Activated CD4-positive, alpha-beta T cell treated with anti-CD3 and anti-CD28 coated beads, Interleukin-2, Interleukin-6, amounts not matched to agents 100 ng/mL and 50 ng/mL, durations not matched to agents 16 hours and 8 hours (primary cell): ENCODE measurements around the gene CUEDC1.
A peak's percentile ranks its signal among the peaks of the same experiment; 100 is the strongest.

Source experiments
- DNase-seq: peaks from one replicate; pipeline ENCODE4 v3.0.0-alpha.2; 2020

Gene CUEDC1

DNA sequence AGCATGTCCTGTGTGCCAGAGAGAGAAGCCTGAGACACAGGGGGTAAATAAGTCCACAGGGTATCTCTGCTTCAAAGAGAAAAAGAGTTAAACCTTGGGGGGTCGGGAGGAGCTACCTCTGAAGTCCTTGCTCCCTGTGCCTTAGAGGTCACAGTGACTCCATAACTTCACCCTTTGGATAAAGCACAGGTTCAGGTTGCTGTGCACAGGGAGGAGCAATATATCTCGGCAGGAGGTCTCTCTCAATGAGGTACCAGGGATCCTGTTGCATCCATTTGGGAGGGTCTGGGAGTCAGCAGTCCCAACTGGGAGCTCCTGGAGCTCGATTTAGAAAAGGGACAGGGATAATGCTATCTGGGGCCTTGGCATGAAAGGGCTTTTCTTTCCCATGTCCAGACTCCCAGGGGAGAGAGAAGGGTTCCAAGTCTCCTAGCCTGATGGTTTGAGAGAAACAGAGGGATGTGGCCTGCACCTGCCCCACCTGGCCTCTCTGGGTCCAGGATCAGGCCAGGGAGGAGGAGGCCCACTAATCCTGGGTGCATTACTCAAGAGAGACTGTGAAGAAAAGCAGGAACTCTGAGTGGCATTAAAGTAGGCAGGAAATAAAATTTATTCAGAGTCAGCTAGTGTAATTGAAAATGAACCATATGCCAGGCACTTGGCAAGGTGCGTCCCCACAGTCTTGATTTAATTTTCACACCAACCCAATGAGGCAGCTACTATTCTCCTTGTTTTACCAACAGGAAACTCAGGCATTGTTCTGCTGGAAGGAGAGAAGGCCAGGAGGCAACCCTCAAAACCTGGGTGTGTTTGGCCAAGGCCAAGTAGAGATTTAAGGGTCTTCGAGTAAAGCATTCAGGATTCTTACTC, 40.7 kb downstream of the CUEDC1 start:
- DNase-seq: no peak

DNA sequence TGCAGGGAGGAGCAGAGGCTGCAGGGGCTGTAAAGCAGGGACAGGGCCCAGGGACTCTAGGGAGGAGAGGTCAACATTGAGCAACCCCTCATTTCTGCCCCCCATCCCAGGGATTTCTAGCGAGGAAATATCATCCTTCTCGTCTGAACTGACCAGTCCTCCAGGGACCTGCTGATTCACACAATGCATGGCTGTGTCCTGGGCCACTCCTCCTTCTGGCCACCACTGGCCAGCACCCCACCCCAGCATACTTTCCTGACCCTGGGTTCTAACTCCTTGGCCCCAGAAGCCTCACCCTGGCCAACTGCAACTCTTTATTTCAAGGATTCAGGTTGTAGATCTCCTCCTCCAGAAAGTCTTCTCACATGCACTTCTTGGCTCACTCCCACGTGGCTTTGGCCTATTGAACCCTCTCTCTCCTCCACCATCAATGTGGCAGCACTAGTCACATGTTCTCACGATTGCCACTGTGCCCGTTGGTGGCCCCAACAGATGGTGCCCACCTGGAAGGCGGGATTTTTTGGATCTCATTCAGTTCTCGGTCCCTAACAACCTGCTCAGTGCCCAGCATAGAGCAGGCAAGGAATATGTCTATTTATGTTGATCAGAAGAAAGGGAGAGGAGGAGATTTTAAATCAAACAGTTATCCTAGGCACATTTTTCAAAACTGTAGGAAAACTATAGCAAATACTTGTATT, 41.5 kb downstream of the CUEDC1 start:
- no peak for DNase-seq

DNA sequence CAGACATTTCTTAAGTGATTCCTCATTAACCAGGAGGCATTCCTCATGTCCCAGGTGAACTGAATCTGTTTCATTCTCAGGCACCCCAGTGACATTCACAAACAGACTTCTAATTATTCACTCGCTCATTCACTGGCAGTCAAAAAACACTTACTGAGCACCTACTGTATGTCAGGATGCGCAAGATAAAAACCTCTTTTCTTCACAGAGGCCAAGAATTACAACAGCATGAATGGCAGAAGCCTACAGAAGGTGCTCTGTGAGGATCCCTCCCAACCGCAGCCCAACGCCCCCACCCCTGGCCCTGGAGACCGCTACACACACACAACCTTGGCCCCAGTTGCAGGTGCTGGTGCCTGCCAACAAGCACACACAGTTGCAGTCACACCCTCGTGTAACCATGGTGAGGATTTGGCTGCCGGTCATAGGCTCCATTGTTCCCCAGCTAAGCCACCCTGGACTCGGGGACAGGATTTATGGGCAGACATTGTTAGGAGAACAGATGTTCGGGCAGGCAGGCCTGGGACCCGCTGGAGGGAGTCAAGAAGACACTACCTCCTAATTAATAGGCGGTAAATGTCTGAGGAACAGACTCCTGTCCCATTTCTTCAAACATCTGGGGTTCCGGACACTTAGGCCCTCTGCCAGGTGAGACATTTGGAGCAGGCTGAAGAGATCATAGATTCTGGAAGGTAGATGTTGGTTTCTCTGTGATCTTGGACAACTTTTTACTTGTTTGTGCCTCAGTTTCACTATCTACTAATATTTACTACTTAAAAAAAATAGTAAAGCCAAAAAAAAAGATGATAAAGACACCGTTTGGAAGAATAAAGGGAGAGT, 43.2 kb downstream of the CUEDC1 start:
- DNase-seq: no peak

DNA sequence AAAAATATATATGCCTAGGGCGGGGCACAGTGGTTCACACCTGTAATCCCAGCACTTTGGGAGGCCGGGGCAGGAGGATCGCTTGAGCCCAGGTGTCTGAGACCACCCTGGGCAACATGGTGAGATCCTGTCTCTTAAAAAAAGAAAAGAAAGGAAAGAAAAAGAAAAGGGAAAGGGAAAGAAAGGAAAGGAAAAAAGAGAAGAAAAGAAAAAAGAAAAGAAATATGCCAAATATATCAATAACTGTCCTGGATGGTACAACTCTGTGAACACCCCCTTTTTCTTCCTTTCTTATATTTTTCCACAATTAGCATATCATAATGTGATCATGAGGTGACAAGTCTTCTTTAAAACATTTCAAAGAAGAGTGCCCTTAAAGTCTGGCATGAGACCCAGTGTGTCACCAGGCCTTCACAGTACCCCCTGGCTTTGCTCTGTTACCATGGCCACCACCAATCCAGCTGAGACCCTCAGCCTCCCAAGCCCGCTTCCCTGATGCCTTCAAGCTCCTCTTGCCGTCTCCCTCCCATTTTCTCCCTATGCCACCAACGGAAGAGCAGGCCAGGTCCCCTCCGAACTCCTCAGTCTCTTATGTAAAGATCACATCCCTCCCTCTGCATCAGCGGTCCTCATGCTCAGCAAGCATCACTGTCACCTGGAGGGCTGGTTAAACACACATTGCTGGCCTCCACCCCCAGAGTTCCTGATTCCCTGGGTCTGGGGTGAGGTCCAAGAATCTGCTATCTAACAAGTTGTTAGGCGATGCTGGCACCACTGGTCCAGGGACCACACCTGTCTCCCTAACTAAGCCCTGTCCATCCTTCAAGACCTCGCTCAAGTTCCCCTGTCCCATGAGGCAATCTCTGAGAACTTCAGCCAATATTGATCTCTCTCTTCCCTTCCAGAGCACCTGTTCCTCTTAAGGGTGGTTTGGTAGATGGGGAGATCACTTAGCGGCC, 44.5 kb downstream of the CUEDC1 start:
- no peak for DNase-seq

DNA sequence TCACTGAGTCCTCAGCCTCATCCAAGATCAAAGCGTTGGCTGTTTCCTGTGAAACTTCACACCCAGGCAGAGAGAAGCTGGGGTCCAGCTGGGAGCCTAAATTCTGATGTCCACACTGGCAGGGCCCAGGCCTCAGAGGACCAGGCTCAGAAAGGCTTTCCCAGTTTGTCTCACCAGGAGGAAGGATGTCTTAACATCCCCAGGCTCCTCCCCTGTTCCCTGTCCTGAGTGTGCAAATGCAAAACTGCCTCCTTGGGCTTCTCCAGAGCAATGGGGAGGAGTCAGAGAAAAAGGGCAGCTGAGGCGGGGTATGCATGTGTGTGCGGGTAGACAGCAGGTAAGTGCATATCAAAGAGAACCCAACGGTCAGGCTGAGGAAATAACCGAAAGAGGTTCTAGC, 45.7 kb downstream of the CUEDC1 start:
- DNase-seq: no peak

DNA sequence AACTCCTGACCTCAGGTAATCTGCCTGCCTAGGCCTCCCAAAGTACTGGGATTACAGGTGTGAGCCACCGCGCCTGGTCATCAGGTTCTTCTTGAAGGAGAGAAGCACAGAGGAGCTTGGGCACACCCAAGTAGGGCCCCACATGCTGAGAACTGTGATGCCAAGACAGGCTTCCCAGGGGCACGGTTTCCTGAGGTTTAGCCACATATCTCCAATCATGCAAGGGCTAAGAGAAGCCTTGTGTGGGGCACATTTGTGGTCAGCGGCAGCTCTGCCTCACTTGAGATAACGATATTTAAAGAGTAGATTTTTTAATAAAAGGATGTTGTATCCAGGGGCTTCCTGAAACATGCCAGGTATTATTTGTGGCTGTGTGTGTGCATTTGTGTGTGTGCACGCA, 46.9 kb downstream of the CUEDC1 start:
- DNase-seq: no peak

DNA sequence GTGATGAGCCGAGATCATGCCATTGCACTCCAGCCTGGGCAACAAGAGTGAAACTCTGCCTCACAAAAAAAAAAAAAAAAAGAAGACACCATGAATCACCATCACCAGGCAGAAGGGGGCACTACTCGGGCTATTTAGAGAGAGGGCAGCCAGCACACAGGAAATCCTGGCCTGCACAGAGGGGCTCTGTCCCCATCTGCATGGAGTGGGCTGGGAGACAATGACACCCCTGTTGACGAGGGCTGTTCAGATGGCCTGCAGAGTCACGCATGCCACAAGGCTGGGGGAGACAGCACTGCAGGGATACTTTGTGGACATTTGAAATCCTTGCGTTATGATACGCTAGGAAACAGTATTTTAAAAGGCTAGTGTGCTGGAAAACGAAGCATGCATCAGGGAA, 48.3 kb downstream of the CUEDC1 start:
- DNase-seq: no peak

DNA sequence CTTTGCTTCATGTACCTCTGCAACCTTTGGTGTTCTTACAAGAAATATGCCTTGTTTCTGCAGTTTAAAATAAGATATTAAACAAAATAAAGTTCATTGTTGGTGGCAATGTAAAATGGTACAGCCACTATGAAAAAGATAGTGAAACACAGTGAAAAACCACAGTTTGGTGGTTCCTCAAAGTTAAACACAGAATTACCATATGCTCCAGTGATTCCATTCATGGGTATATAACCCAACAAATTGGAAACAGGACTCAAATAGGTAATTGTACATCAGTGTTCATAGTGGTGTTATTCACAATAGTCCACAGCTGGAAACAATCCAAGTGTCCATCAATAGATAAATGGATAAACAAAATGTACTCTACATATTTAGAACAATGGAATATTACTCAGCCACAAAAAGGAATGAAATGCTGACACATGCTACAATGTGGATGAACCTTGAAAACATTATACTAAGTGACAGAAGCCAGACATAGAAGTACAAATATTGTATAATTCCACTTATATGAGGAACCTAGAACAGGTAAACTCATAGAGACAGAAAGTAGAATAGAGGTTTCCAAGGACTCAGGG, 49.2 kb downstream of the CUEDC1 start:
- DNase-seq: no peak

DNA sequence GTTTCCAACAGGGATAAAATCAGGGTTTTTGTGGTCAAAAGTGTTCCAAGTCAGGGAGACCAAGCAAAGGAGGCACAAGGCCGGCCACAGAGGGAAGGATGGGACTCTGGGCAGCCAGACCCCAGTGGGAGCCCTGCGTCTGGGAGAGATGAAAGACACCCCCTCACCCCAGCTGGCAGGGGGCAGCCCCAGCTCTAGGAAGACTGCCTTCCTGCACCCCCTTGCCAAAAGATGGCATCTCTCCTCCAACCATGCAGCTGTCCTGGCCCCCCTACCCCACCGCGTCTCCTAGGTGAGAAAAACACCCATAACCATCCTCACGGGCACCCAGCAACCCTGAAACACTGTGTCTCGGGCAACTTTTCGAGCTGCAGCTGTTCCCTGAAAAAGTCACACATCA, 51.3 kb downstream of the CUEDC1 start:
- DNase-seq: no peak

DNA sequence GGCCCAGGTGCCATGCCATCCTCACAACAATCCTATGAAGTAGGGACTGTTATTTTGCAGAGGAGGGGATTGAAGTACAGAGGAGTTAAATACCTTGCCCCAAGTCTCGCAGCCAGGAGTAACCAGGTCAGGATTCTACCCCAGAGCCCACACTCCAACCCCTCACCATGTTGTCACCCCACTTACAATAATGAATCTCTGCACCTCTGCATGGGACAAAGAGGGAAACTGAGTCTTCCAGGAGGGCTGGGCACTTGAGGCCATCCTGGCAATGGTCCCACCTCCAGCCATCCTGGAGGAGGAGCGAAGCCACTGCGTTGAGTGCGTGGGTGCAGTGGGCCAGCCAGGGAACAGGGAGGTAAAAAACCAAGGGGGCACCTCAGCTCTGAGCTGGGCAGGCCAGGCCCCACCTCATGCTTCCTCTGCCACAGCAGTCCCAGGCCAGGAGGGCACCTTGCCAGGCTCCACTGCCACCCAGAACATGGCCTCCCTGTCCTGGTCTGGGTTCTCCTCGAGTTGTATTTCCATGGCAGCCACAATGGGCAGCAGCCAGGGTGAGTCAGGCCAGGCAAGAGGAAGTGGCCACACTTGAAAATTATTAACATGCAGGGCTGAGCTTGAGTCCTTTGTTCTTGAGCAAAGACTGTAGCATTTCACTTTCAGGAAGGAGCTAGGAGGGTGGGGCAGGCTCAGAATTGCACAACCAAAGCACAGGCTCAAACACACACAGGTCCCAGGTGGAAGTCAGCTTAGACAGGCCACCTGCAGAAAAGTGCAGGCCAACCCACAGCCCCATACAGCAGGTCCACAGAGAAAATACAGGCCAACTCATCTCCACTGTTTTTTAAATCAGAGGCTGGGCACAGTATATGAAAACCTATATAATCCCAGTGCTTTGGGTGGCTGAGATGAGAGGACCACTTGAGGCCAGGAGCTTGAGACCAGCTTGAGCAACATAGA, 52.1 kb downstream of the CUEDC1 start:
- peak; percentile 14 for DNase-seq

DNA sequence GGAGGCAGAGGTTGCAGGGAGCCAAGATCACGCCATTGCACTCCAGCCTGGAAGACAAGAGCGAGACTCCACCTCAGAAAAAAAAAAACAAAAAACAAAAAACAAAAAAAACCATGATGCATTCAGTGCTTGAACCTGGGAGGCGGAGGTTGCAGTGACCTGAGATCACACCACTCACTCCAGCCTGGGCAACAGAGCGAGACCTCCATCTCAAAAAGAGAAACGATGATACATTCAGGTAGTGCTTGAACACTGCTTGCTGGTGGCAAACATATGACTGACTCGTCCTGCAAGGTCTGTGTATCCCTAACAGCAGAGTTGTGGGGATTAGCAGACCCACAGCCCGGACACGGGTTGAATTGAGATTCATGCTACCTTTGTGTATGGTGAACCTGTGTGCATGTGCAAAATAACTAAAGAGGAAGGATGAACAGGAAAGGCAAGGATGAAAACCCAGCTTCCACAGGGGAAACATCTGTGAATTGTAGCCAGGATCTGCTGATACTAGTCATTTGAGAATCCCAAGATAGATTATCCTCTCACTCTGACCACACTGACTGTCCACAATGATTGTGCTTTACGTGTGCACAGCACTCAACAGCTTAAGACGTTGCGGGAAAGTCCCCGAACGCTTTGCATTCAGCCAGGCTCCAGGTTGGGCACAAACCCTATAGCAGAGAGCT, 53.0 kb downstream of the CUEDC1 start:
- DNase-seq: peak; percentile 27

DNA sequence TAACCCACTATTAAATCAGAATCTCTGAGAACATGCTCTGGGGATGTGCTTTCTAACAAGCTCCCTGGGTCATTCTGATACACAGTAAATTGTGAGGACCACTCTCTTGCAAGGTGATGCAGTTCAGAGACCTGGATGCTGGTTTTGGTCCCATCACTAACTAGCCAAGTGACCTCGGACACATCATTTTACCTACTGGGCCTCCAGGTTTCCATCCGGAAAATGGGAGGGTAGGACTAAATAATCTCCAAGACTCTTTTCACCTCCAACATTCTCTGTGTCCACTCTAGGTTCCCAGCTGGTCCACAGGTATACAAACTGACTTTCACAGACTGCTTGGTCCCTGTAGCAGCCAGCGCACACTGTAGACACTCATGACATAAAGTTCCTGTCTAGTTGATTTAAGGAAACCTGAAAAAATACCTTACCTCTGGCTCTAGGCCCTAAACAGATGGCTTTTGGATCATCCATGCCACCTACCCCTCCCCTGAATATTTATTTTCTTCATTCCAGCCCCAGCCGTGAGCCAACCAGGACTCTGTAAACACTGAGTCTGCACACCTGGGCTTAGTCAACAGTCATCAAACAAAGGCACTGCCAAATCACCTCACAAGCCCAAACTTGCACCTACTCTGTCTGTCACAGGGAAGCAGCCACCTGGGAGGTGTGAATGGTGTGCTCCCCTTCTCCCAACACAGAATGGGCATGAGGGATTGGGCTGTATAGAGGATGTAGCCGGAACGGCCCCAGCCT, 54.0 kb downstream of the CUEDC1 start:
- no peak for DNase-seq

DNA sequence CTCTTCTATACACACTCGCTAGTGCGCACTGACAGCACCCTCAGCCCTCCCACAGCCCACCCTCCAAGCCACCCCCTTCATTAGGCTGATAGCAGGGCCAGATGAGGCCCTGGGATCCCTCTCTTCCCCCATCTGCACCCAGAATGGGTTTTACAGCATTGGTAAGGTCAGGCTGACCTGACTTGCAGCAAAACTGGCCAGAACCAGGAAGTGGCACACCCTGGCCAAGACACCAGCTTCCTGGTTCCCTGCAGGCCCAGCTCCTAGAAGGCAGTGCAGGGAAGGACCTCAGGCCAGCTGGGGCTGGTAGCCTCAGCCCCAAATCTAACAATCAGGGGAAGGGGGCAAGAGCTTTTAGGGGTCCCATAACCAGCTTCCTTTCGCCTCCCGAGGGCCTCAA, 55.4 kb downstream of the CUEDC1 start:
- no peak for DNase-seq

DNA sequence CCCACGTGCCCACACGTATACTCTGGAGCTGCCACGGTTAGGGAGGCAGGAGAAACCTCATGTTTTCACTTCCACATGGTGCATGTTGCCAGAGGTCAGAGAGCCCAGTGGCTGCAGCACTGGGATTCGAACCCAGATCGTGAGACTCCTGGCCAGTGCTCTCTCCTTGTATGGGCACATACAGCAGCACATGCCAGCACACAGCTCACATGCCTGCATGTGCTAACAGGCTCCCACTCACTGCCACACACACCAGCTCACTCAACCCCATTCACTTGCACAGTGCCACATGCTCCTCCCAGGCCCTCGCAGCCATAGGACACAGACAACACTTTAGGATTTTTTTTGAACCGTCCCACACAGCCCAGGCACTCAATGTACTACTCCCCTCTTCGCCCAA, 55.8 kb downstream of the CUEDC1 start:
- DNase-seq: no peak

DNA sequence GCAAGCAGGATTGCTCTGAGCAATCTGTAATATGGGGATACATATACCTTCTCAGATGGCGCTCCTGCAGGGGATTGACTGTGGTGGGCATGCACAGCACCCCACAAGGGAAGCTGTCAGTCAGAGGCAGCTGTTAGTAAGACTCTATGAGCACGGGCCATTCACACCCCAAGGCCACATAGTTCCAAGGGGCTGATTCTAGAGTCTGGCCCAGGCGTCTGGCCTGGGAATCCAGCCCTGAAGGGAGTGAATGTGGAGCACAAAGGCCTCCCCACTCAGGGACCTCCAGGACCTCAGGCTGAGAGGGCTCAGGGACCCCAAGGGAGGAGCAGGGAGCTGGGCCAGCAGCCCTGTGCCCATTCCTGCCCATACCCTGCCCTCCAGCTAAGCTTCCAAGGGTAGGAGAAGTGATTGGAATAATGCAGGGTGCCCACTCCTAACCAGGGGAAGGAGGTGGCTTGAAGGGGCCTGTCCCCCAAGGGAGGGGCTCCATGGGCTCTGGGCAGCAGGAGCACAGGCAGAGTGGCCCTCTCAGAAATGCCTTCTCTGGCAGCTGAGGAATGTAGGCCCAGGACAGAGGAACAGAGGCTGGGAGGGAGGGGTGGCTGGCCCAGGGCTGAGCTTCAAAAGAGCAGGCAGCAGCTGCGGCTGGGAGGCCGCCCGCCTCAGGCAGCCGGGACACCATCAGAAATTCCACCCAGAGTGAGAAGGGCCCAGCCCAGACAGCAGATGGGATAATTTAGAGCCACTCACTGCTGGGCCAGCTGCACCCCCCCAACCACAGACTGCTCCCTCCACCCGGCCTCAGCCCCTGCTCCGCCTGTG, 56.5 kb downstream of the CUEDC1 start:
- no peak for DNase-seq

DNA sequence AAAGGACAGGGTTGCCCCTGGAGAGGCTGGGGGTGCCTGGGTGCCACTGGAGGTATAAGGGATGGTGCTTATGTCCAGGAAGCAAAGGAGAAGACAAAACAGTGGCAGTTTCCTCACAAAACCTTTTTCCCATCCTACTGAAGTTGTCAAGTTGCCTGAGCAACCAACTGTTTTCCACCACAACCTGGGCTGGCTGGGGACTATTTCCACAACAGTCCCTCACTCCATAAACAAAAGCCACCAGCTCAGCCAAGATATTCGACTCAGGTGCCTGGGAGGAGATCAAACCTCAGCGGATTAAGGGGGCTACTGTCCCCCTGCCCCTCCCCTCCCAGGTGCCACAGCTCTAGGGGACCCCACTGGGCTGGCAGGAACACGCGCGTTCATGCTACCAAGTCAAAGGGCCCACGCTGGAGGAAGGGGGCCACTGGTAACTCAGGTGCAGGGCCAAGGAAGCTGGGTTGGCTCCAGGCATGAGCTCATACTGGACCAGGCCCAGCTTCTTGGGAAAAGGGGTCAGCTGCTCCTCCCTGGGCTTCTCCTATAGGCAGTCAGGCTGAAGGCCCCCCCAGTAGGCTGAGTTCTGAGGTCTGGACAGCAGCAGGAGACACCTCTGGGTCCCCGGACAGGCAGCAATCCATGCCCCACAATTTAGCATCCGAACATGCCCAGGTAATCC, 59.7 kb downstream of the CUEDC1 start:
- DNase-seq: no peak

DNA sequence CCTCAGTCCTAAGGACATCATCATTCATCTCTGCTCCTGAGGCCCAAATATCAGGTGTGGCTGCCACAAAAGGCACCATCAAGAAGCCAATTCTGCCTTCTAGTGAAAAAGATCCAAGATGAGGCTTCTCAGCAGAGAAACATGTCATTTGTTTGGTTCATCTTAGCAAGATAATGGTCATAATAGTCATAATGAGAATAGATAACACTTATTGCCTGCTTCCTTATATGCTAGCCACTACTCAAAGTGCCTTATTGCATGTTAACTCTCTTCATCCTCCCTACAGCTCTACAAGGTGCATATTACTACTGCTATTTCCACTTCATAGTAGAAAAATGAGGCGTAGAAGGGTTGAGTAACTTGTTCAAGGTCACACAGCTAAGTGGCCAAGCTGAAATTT, 60.4 kb downstream of the CUEDC1 start:
- DNase-seq: no peak
